ENCODE measurements around the gene ATG16L1. TPM values are rescaled to one million over a fixed set of nuclear protein-coding genes. Genes with fewer than 3 reads are reported as not detected.

ATG16L1 gene
- total and polyA plus RNA-seq, 2 experiments from 2014 or later: 15.3 to 37.9 TPM

- Mint-ChIP-seq H3K9me3 (no peaks in the 10 kb centered on the region), H3K4me1 (no peaks in the 10 kb centered on the region), H3K27ac (no peak overlapping the region), H3K27me3 (ENCODE audit: insufficient read depth, low read depth, poor library complexity) (no peaks in the 10 kb centered on the region), H3K36me3 (ENCODE audit: low read depth) (peaks cover 77% of the 10 kb centered on the region), H3K4me3 (no peak overlapping the region)
- Histone ChIP-seq H3K9me2 (ENCODE audit: insufficient read depth) (no peaks in the 10 kb centered on the region), H3K27me3 (ENCODE audit: insufficient read depth) (no peaks in the 10 kb centered on the region), H3K36me3 (ENCODE audit: insufficient read depth) (peaks cover 42% of the 10 kb centered on the region), H4K20me1 (replicated peaks; ENCODE audit: insufficient read depth) (peaks cover 23% of the 10 kb centered on the region), H3K4me3 (no peak overlapping the region), H2AFZ (no peak overlapping the region), H3K27ac (ENCODE audit: low read depth) (no peak overlapping the region), H3F3A (replicated peaks; ENCODE audit: low read depth) (no peaks in the 10 kb centered on the region), H3K79me2 (replicated peaks; ENCODE audit: insufficient read depth) (peaks cover 11% of the 10 kb centered on the region; the same call in 1 of the 2 replicates), H3K4me1 (ENCODE audit: insufficient read depth) (no peaks in the 10 kb centered on the region), H3K4me2 (no peak overlapping the region)
- DNase-seq (ENCODE audit: low spot score) (no peak), ATAC-seq (no peak)
- no peak for TF ChIP-seq POLR2AphosphoS5 (IDR thresholded peaks at IDR 0.05; ENCODE audit: low read depth)
These were observed 36.4 kb downstream of the ATG16L1 start for GRCh38 chr2:233287871-233288270.

GRCh38 chr2:233288663-233289062 is 37.2 kb downstream of the ATG16L1 start:
- Mint-ChIP-seq H3K4me3 (no peak overlapping the region), H3K36me3 (ENCODE audit: low read depth) (peaks cover 81% of the 10 kb centered on the region), H3K4me1 (no peaks in the 10 kb centered on the region), H3K27me3 (ENCODE audit: insufficient read depth, low read depth, poor library complexity) (peaks cover 2% of the 10 kb centered on the region), H3K9me3 (no peaks in the 10 kb centered on the region), H3K27ac (no peak overlapping the region)
- peaks cover 40% of the 10 kb centered on the region for H3K36me3 ChIP-seq (ENCODE audit: insufficient read depth)
- H3F3A ChIP-seq (replicated peaks; ENCODE audit: low read depth): no peaks in the 10 kb centered on the region
- H3K27me3 ChIP-seq (ENCODE audit: insufficient read depth): no peaks in the 10 kb centered on the region
- TF ChIP-seq CREB1 (CRISPR knock-in tag; IDR thresholded peaks at IDR 0.05; ENCODE audit: low read depth) (no peak), STAT1 (IDR thresholded peaks at IDR 0.05; ENCODE audit: unreplicated experiment) (no peak), REST (IDR thresholded peaks at IDR 0.05; ENCODE audit: unreplicated experiment) (no peak), CTCF (conservative IDR thresholded peaks at IDR 0.05; ENCODE audit: low read depth in 2 of 2) (no peak), ZNF331 (CRISPR knock-in tag; IDR thresholded peaks at IDR 0.05; ENCODE audit: low read depth) (no peak), NANOG (IDR thresholded peaks at IDR 0.05; ENCODE audit: borderline replicate concordance) (no peak), ETS1 (IDR thresholded peaks at IDR 0.05) (no peak), POLR2AphosphoS5 (IDR thresholded peaks at IDR 0.05; ENCODE audit: low read depth) (no peak), ZNF114 (CRISPR knock-in tag; IDR thresholded peaks at IDR 0.05) (no peak)
- H3K79me2 ChIP-seq (replicated peaks; ENCODE audit: insufficient read depth): peaks cover 11% of the 10 kb centered on the region; the same call in 1 of the 2 replicates
- no peak overlapping the region for H3K4me2 ChIP-seq
- no peak overlapping the region for H3K4me3 ChIP-seq
- no peaks in the 10 kb centered on the region for H3K4me1 ChIP-seq (ENCODE audit: insufficient read depth)
- ATAC-seq: no peak
- no peak overlapping the region for H3K27ac ChIP-seq (ENCODE audit: low read depth)
- H4K20me1 ChIP-seq (replicated peaks; ENCODE audit: insufficient read depth): peaks cover 22% of the 10 kb centered on the region
- no peaks in the 10 kb centered on the region for H3K9me2 ChIP-seq (ENCODE audit: insufficient read depth)
- DNase-seq (ENCODE audit: low spot score): no peak
- H2AFZ ChIP-seq: no peak overlapping the region
